ENCODE measurements around the gene TSPEAR. TPM values are rescaled to one million over a fixed set of nuclear protein-coding genes. Genes with fewer than 3 reads are reported as not detected.
"Not testable (repeated sequence)": the region's sequence is repeated elsewhere in the genome, so short reads cannot be mapped to it uniquely, and the experiment has no call there.

TSPEAR gene
- total RNA-seq, 1 donor from 2014 or later: not detected

DNA sequence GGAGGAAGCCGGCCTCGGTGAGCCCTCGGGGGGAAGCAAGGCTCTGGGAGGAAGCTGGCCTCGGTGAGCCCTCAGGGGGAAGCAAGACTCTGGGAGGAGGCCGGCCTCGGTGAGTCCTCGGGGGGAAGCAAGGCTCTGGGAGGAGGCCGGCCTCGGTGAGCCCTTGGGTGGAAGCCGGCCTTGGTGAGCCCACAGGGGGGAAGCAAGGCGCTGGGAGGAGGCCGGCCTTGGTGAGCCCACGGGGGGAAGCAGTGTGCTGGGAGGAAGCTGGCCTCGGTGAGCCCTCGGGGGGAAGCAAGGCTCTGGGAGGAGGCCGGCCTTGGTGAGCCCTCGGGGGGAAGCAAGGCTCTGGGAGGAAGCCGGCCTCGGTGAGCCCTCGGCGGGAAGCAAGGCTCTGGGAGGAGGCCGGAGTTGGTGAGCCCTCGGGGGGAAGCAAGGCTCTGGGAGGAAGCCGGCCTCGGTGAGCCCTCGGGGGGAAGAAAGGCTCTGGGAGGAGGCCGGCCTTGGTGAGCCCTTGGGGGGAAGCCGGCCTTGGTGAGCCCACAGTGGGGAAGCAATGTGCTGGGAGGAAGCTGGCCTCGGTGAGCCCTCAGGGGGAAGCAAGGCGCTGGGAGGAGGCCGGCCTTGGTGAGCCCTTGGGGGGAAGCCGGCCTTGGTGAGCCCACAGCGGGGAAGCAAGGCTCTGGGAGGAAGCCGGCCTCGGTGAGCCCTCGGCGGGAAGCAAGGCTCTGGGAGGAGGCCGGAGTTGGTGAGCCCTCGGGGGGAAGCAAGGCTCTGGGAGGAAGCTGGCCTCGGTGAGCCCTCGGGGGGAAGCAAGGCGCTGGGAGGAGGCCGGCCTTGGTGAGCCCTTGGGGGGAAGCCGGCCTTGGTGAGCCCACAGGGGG, 208.1 kb downstream of the TSPEAR start:
- not testable (repeated sequence) for DNase-seq (ENCODE audit: low read depth)

- DNase-seq (ENCODE audit: low read depth): no peak
Observed at GRCh38 chr21:44502171-44502958, 209.0 kb downstream of the TSPEAR start.

DNA sequence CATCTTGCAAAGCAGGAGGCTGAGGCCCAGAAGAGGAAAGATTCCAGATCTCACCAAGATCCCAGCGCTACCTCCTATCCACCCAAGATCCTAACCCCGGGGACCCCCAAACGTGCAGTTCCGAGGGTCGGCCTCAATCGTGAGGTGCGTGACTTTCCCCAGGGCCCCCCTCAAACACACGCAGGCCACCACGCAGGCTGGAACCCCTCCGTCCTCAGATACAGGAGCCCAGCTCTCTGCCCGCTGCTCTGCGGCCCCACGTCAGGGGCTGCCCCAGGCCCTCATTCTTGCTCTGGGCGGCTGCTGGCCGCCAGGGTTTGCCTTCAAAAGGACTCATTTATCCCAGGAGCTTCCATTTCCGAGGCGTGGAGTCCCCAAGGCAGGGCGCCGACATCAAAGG, 211.3 kb downstream of the TSPEAR start:
- DNase-seq (ENCODE audit: low read depth): no peak

GRCh38 chr21:44499631-44500030, 211.7 kb downstream of the TSPEAR start:
- no peak for DNase-seq (ENCODE audit: low read depth)

- no peak for DNase-seq (ENCODE audit: low read depth)
Observed at GRCh38 chr21:44499211-44499560, 212.2 kb downstream of the TSPEAR start.

- DNase-seq (ENCODE audit: low read depth): no peak
Observed at GRCh38 chr21:44498280-44499210, 212.8 kb downstream of the TSPEAR start.

- no peak for DNase-seq (ENCODE audit: low read depth)
Observed at GRCh38 chr21:44497703-44498126, 213.7 kb downstream of the TSPEAR start.

DNA sequence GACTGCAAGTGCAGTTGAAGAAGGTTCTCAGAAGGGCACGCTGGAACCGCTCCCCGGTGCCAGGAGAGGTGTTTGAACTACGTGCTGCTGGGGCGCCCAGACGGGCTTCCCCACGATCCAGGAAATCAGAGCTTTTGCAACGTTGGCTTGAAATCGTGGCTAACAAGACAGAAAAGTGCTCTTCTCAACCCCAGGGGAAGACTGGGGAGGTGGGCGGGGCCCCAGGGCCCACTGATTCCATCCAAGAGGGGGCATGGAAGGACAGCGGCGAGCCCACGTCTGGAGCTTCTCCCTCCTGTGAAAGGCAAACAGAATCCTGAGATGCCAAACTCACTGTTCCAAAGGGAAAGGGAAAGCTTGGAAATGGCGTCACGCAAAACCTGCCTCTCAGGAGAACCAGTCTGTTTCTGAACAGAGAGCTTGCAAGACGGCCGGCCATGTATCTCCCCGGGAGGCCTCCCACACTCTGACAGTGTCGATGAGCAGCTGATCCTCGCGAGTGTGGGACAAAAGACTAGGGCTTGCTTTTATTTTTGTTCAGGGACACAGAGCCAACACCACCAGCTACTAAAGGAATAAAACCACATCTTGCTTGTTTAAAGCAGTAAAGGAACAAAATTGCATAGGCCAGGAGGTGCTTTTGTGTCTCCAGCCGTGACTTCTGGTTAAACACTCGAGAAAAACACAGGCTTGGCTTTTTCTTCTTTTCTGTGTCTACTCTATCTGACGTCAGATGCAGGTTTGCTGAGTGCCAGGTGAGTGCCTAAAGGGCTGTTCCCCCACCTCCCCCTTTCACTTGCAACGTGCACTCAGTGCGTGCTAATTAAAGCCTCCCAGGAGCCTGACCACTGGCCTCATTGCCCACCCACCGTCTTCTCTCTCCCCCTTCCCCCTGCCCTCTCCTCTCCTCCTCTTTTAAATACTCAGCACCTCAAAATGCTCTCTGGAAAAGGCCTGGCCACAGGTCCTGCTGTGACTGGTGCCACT, 214.5 kb downstream of the TSPEAR start:
- no peak for DNase-seq (ENCODE audit: low read depth)

DNA sequence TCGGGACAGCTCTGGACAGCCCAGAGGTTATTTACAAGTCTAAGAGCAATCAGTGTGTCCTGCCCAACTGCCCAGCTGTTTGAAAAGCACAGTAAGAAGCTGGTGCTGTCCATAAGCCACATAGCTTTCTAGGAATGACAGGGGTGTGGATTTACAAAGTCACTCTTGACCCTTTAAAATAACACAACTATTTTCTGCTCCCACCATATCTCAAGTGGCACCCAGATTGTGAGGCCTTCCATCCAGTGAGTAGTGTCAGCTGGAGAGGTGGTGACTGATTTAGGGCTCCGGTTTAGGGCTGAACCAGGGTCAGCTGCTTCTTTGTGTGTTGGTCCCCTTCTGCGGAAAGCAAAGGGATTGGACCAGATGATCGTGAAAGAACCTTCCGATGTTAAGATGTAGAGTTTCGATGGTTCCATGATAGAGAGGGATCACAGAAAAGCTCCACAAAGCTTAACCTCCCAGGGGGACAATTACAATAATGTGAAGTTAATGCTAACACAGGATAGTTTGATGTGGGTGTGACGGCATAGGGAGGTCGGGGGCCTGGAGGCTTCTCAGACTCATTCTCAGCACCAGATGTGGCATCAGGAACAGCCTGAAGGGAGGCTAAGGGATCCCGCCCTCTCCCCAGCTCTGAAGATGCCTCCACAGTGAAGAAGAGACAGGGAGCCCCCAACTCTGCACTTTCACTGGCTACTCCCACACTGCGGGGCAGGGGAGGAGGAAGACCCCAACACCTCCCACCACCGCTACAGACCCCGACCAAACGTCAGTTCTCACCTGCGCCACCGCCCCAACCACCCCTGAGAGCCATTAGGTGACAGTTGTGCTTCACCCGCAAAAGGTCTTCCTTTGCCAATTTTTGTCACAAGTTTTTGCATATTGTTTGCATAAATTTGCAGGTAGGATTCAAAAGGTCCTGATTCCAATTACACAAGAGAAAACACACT, 215.5 kb downstream of the TSPEAR start:
- no peak for DNase-seq (ENCODE audit: low read depth)

GRCh38 chr21:44494956-44495355, 216.4 kb downstream of the TSPEAR start:
- no peak for DNase-seq (ENCODE audit: low read depth)

DNA sequence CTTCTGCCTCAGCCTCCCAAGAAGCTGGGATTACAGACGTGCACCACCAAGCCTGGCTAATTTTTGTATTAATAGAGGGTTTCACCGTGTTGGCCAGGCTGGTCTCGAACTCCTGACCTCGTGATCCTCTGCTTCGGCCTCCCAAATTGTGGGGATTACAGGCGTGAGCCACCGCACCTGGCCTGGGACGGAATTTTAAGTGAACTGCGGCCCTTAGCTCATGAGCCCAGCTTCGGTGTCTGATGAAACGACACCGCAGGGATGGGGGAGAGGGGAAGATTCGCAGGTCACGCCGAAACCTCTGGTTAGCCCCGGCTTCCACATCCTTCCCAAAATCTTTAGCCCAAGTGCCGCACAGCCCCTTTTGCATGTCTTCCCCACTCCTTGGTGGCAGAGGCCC, 217.0 kb downstream of the TSPEAR start:
- no peak for DNase-seq (ENCODE audit: low read depth)

GRCh38 chr21:44492567-44493385, 218.6 kb downstream of the TSPEAR start:
- no peak for DNase-seq (ENCODE audit: low read depth)

GRCh38 chr21:44490816-44491215, 220.6 kb downstream of the TSPEAR start:
- DNase-seq (ENCODE audit: low read depth): no peak

GRCh38 chr21:44490405-44490804, 221.0 kb downstream of the TSPEAR start:
- no peak for DNase-seq (ENCODE audit: low read depth)

- no peak for DNase-seq (ENCODE audit: low read depth)
Observed at GRCh38 chr21:44489962-44490361, 221.4 kb downstream of the TSPEAR start.

- DNase-seq (ENCODE audit: low read depth): no peak
Observed at GRCh38 chr21:44487831-44488230, 223.5 kb downstream of the TSPEAR start.

- no peak for DNase-seq (ENCODE audit: low read depth)
Observed at GRCh38 chr21:44486302-44486701, 225.1 kb downstream of the TSPEAR start.

- no peak for DNase-seq (ENCODE audit: low read depth)
Observed at GRCh38 chr21:44485796-44486195, 225.6 kb downstream of the TSPEAR start.
